NK-92 treated with Interleukin-12 subunit alpha and Interleukin-12 subunit beta, amount 100 ng/mL, for 24 hours (cell line): Measurements from ENCODE around the gene SYT9.

Source experiments
- DNase-seq: peaks from one replicate; lab custom pipeline; 2025; lab: John Stamatoyannopoulos, UW

SYT9 gene

DNA sequence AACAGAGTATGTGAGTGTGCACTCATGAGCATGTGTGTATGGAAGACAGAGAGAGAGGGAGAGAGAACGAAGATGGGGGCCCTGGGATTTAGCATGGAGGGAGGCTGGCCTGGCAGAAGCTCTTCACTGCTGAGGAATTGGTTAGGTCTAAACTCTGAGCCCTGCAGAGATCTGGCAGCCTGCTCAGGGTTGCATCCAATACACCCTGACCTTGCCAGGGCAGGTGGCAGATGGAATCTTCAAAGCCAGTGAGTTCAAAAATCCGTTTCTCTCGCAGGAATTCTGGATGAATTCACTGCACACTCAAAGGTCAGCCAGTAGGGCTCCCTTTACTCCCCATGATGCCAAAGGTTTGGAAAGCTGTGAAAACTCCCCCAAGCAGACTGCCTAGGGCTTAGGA lies 172.2 kb downstream of the SYT9 start:
- DNase-seq: no peak

DNA sequence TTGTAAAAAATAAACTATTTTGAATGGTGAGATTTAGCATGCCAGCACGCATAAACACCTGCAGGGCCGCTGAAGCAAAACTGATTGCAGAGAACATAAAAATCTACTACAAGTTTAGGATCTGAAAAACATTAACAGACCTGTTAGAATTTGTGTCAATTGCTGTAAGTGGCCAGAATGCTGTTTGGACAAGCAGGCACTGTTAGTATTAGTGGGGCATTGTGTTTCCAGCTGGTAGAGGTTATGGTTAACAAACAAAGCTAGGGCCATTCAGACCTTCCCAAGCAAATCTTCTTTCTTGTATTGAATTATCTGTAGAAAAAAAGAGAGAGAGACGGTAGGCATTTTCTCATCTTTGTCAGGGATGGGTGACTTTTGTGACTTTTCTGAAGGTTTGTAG lies 176.0 kb downstream of the SYT9 start:
- DNase-seq: no peak

DNA sequence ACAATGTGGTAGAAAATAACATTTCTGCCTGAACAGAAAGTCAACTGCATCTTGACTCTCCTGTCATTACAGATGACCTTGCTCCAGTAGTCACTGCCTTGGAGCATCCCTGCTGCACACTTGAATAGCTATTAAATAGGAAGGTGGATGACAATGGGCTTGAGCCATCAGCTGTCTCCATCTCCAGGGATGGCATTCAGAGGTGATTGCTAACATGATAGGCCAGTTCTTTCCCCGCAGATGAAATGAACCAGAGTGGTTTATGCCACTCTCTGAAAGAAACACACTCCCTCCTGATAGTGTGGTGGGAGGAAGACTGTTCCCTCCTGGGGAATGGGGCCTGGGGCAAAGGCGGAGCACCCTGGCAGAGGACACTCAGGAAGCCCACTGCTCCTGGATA lies 176.5 kb downstream of the SYT9 start:
- DNase-seq: no peak

DNA sequence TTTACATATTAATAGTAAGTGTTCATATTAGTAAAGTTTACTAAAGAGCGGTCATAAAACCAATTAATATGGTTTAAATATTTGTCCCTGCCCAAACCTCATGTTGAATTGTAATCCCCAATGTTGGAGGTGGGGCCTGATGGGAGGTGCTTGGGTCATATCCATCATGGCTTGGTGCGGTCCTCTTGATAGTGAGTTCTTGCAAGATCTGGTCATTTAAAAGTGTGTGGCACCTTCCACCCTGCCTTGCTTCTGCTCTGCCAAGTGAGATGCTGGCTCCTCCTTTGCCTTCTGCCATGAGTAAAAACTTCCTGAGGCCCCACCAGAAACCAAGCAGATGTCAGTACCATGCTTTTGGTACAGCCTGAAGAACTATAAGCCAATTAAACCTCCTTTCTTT lies 178.8 kb downstream of the SYT9 start:
- no peak for DNase-seq

DNA sequence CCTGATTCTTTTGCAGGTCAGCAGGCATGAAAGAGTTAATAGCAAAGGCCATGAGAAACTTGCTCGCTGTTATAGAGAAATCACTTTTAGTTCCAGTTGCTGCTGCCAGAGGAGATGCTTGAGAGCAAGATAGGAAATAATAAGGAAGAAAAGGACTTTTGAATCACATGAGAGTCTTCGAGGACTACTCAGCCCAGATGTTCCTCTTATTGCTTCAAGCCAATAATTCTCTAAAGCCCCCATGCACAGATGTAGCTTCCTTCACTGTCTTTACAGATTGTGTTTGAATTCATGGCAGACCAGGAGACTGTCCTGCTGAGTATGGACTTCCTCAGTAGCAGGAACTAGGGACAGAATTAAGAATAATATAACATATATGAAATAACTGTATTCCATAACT lies 183.5 kb downstream of the SYT9 start:
- no peak for DNase-seq

DNA sequence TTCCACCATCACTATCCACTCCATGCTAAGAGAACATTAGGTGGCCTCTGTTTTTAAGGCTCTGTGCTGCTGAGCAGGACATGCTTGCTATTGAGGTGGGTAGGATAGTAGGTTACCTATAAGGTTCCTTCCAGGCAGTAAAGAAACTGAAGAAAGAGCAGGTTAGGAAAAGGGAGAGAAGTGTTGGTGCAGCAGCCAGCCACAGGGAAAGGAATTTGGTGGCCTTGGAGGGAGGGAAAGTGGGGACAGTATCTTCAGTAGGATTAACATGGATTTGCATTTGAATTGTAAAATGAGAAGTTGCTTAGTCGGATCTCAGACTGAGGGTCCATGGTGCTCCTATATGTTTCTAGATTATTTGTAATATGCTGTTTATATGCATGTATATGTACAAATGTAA lies 184.4 kb downstream of the SYT9 start:
- no peak for DNase-seq

DNA sequence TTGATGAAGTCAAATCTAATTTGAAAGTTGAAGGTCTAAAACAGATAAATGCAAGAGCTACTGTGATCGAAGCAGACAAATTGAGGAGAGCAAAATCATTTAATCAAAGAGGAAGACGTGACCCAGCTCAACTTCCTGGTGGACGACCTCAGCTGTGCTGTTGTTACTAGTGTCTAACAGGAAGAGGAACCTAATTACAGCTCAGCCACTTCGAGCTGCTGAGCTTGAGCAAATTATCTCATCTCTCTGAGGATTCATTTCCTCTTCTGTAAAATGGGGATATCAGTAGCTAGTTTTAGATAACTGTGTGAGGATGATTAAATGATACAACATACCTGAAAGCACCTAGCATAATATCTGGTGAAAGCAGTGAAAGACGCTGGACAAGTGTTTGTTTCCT lies 185.0 kb downstream of the SYT9 start:
- DNase-seq: no peak

DNA sequence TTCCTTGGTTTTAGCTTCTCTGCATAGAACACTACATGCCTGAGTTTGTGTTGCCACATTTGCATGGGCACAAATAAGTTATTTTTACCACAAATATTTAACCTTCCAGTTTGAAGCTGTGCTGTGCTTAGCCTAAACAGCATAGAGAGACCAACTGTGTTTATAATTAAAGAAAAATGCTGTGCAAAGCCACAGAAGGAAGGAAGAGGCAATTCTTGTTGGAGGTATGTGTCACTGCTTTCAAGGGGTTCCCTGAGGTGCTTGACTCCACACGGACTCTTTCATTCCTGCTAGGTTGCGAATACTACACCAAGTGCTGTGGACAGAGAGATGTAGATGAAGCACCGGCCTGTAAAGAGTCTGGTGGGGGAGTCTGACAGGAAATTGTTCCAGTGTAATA lies 186.0 kb downstream of the SYT9 start:
- DNase-seq: no peak

DNA sequence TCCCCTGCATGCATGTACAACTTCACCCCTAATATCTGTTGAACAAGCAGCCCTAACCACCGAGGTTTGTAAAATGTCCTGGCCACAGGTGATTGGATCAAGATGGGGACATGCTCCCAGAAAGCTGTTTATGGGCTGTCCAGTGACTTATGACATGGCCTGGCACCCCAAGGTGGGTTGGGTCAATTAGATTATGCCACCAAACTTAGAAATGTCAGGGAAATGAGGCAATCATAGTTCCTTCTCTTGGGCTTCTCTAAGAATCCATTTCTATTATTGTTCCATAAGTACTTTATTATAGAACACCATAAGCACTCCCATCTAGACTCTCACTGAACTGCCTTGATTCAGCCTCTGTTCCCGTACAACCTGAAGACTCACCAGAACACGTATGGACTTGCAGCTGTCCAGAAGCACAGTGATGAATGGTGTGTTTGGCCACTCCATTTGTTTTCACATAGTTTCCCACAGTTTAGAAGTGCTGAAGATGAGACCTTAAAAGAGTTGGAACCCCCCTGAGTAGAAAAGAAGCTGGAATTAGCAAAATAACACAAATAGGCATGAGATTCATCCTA lies 188.1 kb downstream of the SYT9 start:
- no peak for DNase-seq

DNA sequence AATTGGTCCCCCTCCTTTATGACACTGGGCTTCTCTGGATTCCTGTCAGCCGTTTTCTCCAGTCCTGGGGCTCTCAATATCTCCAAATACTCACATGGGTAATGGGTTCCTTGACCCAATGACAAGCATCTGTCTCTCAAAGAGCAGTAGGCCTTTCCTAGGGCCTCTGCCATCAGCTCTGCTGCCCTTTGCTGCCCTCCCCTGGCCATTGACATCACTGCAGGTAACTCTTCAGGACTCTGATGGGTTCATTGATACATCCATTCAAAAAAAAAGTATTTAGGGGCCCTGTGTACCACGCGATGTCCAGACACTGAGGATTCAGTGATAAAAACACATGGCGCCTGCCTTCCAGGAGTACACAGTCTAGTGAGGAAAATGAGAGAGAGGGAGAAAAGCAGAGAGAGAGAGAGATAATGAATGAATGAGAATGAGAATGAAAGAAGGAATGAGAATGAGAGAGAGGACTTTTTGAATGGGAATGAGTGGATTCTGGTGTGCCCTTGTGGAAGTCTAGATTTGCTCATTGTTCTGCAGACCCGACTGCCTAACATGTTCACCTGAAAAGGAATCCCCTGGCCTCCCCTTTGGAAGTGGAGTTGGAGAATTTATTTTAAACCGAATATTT lies 191.0 kb downstream of the SYT9 start:
- DNase-seq: peak; percentile 29

DNA sequence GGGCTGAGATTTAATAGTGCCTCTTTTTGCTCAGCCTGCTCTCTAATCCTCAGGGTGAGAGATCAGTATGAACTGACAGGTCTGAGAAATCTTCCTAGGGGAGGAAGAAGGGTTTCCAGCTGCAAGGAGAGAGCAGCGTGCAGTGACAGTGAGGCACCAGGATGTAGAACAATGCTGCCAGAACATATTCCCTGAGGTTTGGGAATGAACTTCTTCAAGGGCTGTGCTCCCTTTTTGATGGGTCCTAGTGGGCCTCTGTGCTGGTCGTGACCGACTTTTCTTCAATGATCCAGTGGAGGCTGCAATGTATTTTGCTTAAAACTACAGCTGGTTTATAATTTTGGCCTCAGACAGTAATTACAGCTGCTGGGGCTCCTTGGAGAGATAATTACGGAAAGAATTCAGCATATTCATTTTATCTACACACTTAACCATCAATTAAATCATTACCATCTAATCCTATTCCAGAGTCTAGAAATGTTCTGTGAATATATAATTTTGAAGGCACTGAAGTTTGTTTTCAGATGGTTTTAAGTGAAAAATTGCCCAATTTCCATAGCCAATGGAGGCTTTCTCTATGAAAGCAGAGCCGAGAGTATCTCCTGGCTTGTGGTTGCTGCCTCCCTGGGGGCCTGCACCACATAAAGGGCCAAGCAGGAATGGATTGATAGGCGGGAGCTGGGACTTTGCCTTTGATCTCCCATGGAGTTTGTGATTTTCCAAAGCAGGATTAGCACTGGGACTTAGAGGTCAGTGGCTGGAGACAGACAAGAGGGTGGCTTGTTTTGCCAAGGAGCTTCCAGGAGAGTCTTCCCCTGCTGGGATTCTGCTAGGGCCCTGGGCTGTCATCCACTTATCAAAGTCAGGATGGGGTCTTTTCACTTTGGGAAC lies 192.6 kb downstream of the SYT9 start:
- no peak for DNase-seq

DNA sequence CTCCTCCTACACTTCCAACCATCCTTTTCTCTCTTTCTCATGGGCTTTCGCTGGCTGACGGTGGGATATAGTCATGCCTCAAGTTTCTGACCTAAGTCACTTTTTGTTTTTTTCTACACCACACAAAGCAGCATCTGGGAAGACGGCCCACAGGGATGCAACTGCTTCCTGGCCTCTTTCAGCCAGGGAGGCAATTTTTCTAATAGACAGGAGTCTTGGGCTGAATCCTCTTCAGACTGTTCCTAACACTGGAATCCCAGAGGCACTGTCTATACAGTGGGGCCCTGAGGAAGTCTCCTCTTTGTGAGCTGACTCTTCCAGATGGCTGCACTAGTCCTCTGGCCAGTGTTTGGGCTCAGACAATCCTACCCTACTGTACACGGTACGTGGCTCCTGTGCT lies 193.9 kb downstream of the SYT9 start:
- DNase-seq: no peak

DNA sequence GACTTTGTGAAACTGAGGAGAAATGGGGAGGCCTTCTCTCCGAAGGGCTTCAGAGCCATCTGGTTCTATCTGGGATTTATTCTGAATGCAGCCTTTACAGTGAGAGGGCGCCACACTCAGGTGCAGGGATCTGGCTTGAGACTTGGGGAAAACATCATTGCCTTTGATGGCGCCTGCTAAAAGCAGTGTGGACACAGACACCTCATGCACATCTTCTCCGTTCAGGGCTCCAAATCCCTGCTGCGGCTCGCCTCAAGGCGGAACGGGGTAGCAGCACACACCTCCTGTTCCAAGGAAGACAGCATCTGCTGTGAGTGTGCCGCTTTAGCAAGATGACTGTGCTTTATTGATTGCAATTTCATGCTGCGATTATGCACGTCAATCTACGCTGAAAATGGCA lies 196.5 kb downstream of the SYT9 start:
- no peak for DNase-seq

DNA sequence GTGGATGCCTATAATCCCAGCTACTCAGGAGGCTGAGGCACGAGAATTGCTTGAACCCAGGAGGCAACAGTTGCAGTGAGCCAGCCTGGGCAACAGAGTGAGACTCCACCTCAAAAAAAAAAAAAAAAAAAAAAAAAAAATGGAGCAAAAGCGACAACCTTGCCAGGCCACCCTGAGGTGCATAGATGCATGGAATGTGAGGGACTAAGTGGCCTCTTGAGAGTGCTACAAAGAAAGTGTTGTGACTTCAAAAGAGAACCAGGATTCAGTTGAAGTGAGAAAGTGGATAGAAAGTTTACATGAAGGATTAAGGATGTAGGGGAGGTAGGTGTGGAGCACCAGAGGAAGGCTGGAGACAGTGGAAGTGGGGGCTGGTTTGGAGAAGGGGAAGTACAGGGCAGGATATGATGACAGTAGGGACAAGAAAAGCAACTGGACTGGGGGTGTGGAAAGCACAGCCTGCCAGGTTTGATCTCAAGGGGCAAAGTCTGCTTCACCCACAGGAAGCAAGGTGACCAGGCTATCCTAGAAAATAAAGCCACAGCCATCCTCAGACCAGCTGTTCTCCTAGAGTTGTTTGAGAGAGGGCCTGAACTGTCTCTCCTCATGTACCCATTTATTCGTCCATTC lies 197.6 kb downstream of the SYT9 start:
- DNase-seq: no peak

DNA sequence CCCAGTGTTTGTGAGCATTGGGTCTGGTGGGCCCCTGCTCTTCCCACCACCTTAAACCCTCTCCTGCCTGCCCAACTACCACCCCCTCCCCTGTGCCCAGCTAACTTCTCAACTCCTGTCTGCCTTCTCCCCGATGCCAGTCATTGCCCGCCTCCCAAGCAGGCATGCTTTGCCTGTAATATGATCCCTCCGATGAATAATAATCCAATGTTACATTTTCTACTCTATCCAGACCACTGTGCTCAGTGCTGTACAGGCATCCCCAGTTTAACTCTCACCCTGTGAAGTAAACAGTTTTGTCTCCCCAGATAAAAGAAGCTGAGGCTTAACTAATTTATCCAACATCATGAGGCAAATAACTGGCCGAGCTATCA lies 198.1 kb downstream of the SYT9 start:
- DNase-seq: no peak

DNA sequence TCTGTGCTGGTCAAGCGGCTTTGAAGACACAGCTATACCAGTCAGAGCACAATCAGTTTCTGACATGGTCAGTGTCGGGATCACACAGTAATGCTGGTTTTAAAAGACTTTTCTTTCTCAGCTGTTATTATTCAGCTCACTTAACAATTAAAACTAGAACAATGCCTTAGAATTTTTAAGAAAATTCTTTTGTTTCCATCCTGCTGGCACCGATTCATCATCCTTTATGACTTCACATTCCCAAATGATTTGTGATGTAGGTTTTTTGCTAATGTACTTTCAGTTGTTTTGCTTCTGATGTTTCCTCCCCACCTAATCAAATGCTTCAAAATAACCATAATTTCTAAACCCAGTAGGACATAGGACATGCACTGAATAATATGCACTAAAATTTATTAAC lies 199.1 kb downstream of the SYT9 start:
- no peak for DNase-seq

DNA sequence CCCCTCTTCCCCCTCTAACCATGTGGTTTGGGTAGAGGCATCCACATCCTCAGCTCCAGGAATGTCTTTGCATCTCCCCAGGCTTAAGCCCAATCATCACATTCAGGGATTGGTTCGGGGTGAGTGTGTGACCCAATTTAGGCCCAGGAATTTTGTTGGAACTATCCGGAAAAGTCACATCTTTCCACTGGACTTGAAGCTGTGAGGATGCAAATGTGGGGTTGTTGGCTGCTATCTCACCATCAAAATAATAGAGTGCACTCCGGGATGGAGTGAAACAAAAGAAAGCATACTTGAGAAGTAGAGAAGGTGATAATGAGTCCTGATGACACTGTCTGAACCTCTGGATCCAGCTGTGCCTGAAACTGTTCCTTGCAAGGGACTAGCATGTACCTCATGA lies 199.8 kb downstream of the SYT9 start:
- DNase-seq: no peak

DNA sequence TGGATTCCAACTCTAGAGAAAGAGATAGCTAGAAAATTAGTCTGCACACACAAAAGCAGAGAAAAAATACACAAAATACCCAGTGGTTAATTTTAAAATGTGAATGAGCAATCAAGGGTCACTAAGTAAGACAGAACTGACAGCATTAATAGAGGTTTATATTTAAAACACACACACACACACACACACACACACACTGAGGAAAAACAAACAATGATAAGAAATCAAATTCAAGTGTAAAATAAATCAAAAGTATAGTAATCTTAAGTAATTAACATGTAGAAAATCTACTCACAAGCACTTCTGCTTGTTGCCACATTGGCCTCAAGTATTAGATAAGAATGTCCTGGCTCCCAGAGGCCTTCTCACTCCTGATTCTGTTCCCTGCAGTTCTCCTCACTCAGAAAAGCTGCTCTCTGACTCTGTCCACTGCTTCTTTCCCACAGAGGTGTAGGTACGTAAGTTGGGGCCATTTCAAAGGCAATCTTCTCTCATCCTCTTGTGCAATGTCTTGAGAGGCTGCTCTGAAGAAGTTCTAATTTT lies 200.3 kb downstream of the SYT9 start:
- DNase-seq: no peak

DNA sequence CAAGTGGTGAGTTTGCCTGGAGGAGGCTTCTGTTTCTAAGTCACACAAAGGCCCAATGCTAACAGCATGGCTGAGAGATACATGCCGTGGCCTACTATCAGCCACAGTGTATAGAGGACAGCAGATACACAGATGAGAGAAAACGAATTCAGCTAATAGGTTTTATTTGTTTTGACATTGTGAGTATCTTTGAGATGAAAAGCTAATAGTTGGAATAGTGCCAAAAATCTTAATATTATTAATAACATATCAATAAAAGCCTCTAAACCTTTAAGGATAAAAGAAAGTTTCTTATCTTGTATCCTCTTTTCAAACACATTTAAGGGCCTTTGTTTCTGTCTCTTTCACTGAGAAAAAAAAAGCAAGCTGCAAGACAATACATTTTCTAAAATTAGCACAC lies 203.2 kb downstream of the SYT9 start:
- DNase-seq: no peak

DNA sequence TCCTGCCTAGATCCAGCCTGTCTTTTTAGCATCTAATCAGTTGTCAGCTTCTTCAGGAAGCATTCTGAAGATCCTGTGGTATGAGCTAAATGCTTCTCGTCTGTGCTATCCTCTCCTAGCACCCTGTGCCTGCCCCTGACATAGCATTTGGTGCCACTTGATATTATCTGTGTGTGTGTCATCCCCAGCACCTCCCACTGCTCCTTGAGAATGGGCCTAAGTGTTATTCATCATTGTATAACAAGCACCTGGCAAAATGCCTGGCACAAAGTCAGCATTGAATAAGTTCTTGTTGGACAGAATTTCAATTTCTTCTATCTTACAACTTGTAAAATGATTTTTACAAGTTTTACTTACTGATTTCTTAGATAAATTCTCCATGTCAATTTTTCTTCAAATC lies 205.5 kb downstream of the SYT9 start:
- DNase-seq: no peak

DNA sequence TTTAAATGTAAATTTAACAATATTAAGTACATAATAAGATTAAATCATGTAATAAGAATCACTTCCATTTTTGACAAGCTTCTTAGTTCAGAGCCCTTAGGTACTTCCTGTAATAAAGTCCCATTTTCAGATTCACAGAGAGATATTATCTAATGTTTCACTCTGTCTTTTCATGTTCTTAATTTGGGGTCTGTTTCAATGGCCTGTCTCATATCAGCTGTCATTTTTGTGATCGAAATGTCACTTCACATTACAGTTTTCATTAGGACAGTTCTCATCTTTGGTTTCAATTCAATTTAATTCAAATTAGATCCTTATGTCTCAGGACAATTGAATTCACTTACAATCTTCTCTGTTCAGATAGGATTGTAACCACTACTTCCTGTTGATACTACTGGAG lies 211.0 kb downstream of the SYT9 start:
- no peak for DNase-seq

DNA sequence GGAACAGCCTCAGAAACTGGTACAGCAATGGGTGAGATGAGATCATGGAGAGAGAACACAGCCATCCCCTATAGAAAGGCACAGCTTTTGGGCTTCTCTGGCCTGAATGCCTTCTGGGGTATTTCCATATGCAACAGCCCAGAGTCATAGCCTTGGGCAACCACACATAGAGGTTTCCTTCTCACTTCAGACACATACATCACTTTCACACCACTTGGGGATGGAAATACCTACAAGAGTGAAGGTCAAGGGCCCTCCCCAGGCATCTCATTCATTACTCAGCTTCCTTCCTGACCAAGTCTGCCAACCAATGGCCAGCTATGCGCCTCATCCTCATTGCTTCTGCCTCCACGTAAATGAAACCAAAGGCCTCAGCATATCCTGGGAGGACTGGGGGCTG lies 215.9 kb downstream of the SYT9 start:
- no peak for DNase-seq

DNA sequence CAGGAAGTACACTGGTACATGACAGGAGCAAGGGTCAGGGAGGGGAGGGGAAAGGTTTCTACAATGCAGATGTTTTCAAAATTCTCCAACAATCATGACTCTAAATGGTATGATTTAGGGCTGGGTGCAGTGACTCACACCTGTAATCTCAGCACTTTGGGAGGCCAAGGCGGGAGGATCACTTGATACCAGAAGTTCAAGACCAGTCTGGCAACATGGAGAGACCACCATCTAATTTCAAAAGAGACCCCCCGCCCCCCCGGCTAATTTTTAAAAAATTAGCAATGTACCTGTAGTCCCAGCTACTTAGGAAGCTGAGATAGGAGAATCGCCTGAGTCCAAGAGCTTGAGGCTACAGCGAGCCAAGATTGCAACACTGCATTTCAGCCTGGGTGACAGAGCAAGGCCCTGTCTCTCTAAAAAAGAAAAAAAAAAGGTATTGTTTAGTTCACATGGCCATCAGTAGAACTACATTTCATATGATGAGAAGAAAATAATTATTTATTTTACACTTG lies 217.7 kb downstream of the SYT9 start:
- no peak for DNase-seq
